IMR-90 (cell line): ENCODE data around the gene MT1G.

Experiments
- BHLHE40 ChIP-seq: fragments of 150-350 bp; IDR thresholded peaks from 2 replicates; pipeline ENCODE4 v1.6.1; 2016; ENCODE audit warnings: mild to moderate bottlenecking, low read depth, low read length
- CEBPB ChIP-seq: IDR thresholded peaks from 2 replicates; pipeline ENCODE4 v1.6.1; 2012; ENCODE audit warnings: low read depth, low read length, improper control_type of control experiment
- CHD1 ChIP-seq: IDR thresholded peaks from 2 replicates; pipeline ENCODE4 v1.6.1; 2012; ENCODE audit warnings: low read depth, low read length, improper control_type of control experiment
- CTCF ChIP-seq: conservative IDR thresholded peaks from 2 replicates; pipeline ENCODE4 v1.5.1; 2012; ENCODE audit warnings: mild to moderate bottlenecking, low read depth, low read length, improper control_type of control experiment
- MAZ ChIP-seq: IDR thresholded peaks from 2 replicates; pipeline ENCODE4 v1.6.1; 2012; ENCODE audit warnings: low read depth, mild to moderate bottlenecking, low read length, improper control_type of control experiment, moderate library complexity, borderline replicate concordance
- MXI1 ChIP-seq: IDR thresholded peaks from 2 replicates; pipeline ENCODE4 v1.6.1; 2012; ENCODE audit warnings: low read depth, mild to moderate bottlenecking, low read length, moderate library complexity, borderline replicate concordance
- POLR2A ChIP-seq: IDR thresholded peaks from 2 replicates; pipeline ENCODE4 v1.6.1; 2012; ENCODE audit warnings: mild to moderate bottlenecking, low read depth, low read length
- SMC3 ChIP-seq: fragments of 150-350 bp; IDR thresholded peaks from 2 replicates; pipeline ENCODE4 v1.6.1; 2016; ENCODE audit warnings: low read depth, mild to moderate bottlenecking, antibody characterized with exemption, low read length, moderate library complexity

- TF ChIP-seq CTCF, result no peak
- TF ChIP-seq CEBPB, result no peak
- TF ChIP-seq MAZ, result no peak
- TF ChIP-seq SMC3, result no peak
- no peak for TF ChIP-seq POLR2A
- no peak for TF ChIP-seq MXI1
- TF ChIP-seq CHD1, result no peak
- TF ChIP-seq BHLHE40, result no peak
Observed at GRCh38 chr16:56686758-56687157, 18.9 kb upstream of the MT1G start.
